Stimulated activated CD4-positive, alpha-beta T cell treated with anti-CD3 and anti-CD28 coated beads, Interleukin-15, amount 100 ng/mL, for 24 hours (primary cell): ENCODE data around the gene CADPS2.

Source experiments
- DNase-seq: peaks from one replicate; pipeline ENCODE4 v3.0.0-alpha.2; 2020

The CADPS2 gene

GRCh38 chr7:122595885-122596284 is 290.4 kb downstream of the CADPS2 start:
- no peak for DNase-seq

- DNase-seq, result no peak
Measured at GRCh38 chr7:122588621-122589020, 297.6 kb downstream of the CADPS2 start.

DNA sequence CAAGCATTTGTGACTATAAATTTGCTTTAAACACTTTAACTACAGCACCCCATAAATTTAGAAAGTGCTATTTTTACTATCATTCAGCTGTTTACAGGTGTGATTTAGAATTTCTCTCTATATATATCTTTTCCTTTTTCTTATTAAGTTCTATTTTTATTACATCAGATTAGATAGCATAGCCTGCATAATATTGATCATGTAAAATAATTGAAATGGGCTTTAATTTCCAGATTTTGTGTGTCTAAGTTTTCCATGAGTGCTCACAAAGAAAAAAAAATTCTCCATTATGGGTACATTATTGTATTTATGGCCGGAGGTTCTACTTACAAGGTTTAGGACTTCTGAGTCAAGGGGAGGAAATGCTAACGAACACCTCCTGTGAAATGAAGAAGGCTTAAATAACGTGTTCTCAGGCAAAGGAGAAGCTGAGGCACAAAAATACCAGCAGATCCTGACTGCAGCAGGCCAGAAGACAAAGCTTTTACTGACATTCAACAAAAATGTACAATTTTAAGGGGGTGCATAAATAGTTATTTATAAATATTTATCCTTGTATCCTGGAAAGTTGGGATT is 301.5 kb downstream of the CADPS2 start:
- no peak for DNase-seq

DNA sequence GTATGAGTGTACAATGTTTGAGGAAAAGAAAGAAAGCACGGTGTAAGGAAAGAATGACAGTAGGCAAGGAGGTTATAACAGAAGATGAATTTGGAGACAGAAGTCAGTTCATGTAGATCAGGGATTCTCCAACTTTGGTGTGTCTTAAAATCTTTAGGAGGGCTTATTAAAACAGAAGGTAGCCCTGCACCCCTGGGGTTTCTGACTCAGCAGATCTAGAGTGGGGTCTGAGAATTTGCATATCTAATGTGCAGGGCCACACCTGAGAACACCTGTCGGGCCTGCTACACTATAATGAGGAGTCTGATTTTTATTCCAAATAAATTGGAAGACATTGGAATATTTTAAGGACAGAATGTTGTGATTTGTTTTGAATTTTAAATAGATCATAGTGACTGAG is 307.9 kb downstream of the CADPS2 start:
- DNase-seq, result no peak

DNA sequence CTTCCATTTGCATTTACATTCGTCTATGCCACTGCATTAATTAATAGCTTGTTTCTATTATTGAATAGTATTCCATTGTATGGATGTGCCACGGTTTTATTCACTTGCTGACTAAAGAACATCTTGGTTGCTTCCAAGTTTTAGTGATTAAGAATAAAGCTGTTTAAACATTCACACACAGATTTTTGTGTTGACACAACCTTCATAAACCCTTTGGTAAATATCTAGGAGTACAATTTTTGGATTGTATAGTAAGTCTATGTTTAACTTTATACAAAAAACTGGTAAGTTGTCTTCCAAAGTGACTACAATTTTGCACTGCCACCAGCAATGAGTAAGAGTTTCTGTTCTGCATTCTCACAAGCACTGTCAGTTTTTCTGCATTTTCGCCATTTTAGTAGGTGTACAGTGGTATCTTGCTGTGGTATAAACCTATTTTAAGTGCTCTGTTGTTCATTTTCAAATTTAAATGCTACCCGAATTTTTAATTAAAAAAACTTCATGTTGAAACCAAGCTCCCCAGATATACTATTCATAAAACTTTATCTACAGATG is 308.7 kb downstream of the CADPS2 start:
- no peak for DNase-seq

DNA sequence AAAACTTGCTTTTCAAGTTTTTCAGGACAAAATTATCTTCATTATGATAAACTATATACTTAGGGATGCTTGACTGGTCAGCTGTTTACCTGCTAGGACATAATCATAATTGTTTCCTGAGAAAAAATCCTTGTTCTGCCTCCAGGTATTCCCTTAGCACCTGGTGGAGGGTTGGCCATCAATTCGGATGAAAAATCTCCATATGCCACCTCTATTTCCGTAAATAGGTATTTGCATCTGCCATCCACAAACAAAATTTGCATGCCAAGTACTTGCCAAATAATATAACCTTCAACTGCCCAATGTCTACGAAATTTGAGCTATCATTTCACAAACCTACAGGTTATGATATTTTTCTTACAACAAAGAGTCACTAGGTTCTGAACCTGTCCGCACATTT is 313.6 kb downstream of the CADPS2 start:
- DNase-seq, result no peak

GRCh38 chr7:122561326-122561725 is 324.9 kb downstream of the CADPS2 start:
- no peak for DNase-seq

GRCh38 chr7:122556873-122557542 is 329.3 kb downstream of the CADPS2 start:
- DNase-seq, result no peak

- no peak for DNase-seq
Measured at GRCh38 chr7:122556219-122556618, 330.0 kb downstream of the CADPS2 start.

DNA sequence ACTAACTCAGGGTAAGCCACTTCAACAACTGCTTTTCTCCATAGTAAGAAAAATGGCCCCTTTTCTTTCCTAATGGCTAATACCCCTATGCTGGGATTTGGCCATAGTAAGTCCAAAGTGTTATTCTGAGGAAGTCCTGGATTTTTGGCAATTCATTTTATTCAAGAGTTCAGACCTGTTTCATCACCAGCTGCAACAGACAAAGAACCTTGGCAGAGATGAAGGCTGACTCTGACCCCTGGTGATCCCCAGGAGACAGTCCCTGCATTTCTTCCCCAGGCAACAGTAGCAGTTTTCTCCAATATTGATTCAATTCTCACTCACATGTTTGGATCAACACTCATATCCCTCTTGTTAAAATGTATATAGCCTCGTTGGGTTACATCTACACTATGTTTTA is 332.5 kb downstream of the CADPS2 start:
- no peak for DNase-seq

GRCh38 chr7:122552769-122553168 is 333.5 kb downstream of the CADPS2 start:
- no peak for DNase-seq

GRCh38 chr7:122550545-122550944 is 335.7 kb downstream of the CADPS2 start:
- DNase-seq, result no peak

- no peak for DNase-seq
Measured at GRCh38 chr7:122549578-122549977, 336.7 kb downstream of the CADPS2 start.

DNA sequence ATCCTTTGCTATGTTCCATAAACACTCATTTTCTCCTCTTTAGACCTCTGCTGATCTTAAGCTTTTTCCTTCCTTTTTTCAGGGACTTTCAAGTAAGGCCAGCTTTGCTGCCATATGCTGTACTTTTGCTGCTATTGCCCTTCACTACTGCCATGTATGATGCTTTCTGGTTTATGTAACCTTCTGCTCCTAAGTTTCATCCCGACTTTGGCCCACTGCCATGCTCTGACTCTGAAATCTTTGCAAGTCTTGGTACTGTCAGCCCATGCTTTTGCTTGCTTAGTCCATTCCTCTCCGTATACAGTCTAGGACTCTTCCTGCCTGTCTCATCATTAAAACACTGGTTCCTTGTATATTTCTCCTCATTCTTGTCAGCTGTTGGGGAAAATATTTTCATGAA is 339.8 kb downstream of the CADPS2 start:
- no peak for DNase-seq

DNA sequence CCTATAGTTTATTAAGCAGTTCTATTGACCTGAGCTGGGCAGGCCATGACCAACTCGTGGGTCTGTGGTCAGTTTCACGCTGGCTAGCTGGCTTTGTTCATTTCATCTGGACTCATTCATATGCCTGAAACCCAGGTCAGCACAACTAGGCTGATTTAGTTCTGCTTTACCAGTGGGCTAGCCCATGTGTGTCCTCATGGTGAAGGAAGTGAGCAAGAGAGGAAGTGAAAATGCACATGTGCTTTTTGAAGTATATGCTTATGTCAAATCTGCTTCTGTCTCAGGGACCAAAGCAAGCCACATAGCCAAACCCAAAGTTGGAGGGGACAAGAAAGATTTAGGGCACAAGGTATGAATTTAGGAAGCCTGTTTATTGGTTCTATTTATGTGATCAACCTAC is 341.8 kb downstream of the CADPS2 start:
- DNase-seq, result no peak

- no peak for DNase-seq
Measured at GRCh38 chr7:122543891-122544290, 342.4 kb downstream of the CADPS2 start.

GRCh38 chr7:122543166-122543565 is 343.1 kb downstream of the CADPS2 start:
- no peak for DNase-seq

- DNase-seq, result no peak
Measured at GRCh38 chr7:122535086-122535485, 351.2 kb downstream of the CADPS2 start.

- DNase-seq, result no peak
Measured at GRCh38 chr7:122532406-122533269, 353.6 kb downstream of the CADPS2 start.

DNA sequence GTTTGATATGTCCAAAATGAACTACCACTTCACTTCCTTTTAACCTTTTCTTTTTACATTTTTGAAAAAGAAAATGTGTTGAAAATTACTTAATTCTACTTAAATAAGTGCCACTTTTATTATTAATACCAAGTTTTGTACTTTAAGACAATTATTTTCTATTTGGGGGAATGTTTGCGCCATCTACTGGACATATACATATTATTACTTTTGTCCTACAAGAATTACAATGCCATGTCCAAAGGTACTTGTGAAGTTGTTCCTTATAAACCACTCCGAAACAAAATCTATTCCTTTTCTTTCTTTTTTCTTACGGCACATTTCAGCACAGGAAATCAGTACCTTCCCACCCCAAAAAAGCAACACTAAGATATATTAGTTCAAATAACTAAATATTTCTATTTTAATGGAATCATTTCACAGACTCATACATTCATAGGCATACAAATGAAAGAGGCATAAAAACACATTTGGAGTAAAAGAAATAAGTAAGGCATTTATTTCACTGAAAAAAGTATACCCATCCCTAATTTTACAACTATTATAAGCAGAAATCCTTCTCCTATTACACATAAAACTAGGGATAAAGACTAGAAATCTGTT is 357.3 kb downstream of the CADPS2 start:
- no peak for DNase-seq

DNA sequence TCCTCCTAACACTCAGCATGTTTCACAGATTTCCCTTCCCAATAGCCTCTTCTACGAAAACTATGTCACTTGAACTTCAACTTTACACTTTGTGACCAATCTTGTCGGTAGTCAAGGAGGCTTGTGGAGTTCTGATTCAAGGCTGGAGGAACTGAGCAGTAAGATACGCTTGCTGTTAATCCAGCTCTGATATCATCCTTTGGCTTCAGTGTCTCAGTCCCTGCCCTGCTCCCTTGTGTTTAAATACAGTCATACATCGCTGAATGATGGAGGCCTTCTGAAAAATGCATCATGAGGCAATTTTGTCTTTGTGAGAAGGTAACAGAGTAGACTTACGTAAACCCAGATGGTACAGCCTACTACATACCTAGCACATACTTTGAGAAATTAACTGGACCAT is 360.9 kb downstream of the CADPS2 start:
- DNase-seq, result no peak

DNA sequence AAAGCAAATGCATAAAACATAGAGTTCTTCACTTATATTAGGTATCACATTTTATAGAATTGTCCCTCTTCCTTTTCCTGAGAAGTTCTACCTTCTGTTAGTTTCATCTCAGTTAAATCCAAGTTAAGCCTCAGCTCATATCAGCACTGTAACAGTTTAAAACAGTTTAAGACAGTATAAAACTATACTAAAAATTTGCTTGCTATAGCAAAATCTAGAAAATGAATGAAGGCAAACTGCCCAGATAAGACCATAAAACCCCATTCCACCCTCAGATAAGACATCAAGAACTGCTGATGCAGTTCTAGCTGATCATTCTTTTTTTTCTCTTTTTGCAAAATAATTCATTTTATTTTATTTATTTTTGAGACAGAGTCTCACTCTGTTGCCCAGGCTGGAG is 364.5 kb downstream of the CADPS2 start:
- DNase-seq, result no peak

DNA sequence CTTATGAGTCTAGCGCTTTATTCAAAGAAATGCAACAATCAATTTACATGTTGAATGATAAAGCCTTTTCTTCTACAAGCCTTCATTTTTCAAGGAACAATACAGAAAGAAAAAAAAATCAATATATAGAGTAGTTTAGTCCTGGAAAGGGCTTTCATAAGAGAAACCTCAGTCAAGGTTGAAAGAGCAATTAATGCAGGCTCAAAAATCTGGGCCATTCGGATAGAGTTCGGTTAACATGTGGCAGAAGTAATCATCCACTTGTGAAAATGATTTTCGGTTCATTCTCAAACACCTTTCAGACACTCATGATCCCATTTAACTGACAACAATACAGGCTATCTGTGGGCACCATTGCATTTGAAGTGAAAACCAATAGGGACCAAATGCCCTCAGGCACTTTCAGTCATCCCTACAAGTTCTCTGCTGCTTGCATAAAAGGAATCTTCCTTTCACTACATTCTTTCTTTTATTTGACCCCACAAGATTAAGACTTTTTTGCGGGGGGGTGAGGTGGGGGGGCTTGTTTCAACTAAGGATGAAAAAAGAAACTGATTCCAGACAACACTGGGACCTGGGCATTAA is 365.2 kb downstream of the CADPS2 start:
- no peak for DNase-seq
